Natural killer cell (primary cell): ENCODE data around the gene TMEM132D. TPM values are rescaled to one million over a fixed set of nuclear protein-coding genes. Genes with fewer than 3 reads are reported as not detected.

Experiments
- ATAC-seq, 3 donors: fragments of 150-1000 bp in 2 of 3; fragments of 200-7000 bp in 1 of 3; cut with Tn5 transposase; 1 replicate in 1 of 3; 2 replicates in 2 of 3; pipeline ENCODE4 v1.10.0; 2021; ENCODE audit warnings: mild to moderate bottlenecking in 2 of 3, moderate library complexity in 2 of 3
- DNase-seq, 2 donors: peaks; one replicate each; pipeline versions ENCODE4 v3.0.0 to v3.0.0-alpha.2; 2013 to 2021; ENCODE audit warnings: mixed read lengths in 1 of 2
- H3K27ac ChIP-seq: one replicate; pipeline ENCODE4 v1.5.1; 2013; ENCODE audit warnings: mild to moderate bottlenecking, low read length
- H3K27me3 ChIP-seq: one replicate; pipeline ENCODE4 v1.6.1; 2013; ENCODE audit warnings: low read length; ENCODE audit not compliant: control insufficient read depth, insufficient read depth
- H3K36me3 ChIP-seq: one replicate; pipeline ENCODE4 v1.6.1; 2013; ENCODE audit warnings: low read length; ENCODE audit not compliant: control insufficient read depth, insufficient read depth
- H3K4me1 ChIP-seq: one replicate; pipeline ENCODE4 v1.6.1; 2013; ENCODE audit warnings: low read length; ENCODE audit not compliant: control insufficient read depth, insufficient read depth
- H3K4me3 ChIP-seq: one replicate; pipeline ENCODE4 v1.5.1; 2013; ENCODE audit warnings: low read length
- H3K9me3 ChIP-seq: one replicate; pipeline ENCODE4 v1.6.1; 2013; ENCODE audit warnings: low read length; ENCODE audit not compliant: control insufficient read depth, insufficient read depth
- H3K27ac Mint-ChIP-seq, 2 donors: one replicate each; pipeline ENCODE4 v1.8.0; 2022; ENCODE audit warnings: mild to moderate bottlenecking in 2 of 2, mixed read lengths in 2 of 2, moderate library complexity in 1 of 2
- H3K27me3 Mint-ChIP-seq, 2 donors: one replicate each; pipeline ENCODE4 v1.8.0; 2022; ENCODE audit warnings: low read depth in 2 of 2, mixed read lengths in 2 of 2
- H3K36me3 Mint-ChIP-seq: one replicate; pipeline ENCODE4 v1.8.0; 2022; ENCODE audit warnings: mixed read lengths
- H3K4me1 Mint-ChIP-seq, 2 donors: one replicate each; pipeline ENCODE4 v1.8.0; 2022; ENCODE audit warnings: mixed read lengths in 2 of 2
- H3K4me3 Mint-ChIP-seq: one replicate; pipeline ENCODE4 v1.8.0; 2022; ENCODE audit warnings: mild to moderate bottlenecking, moderate library complexity, mixed read lengths
- H3K9me3 Mint-ChIP-seq, 2 donors: one replicate each; pipeline ENCODE4 v1.8.0; 2022; ENCODE audit warnings: mixed read lengths in 2 of 2
- WGBS: methylation state at CpG from one replicate; pipeline ENCODE4 v1.1.7; 2013; ENCODE audit warnings: missing lambda C conversion rate; ENCODE audit not compliant: insufficient coverage; 5-methylcytosine and 5-hydroxymethylcytosine counted together
- intact Hi-C: fragments of 100-400 bp; cut with micrococcal nuclease; formaldehyde crosslinking; loops from one replicate; pipeline ENCODE4 v1.14.2; 2022
- total RNA-seq, 4 donors: library from RNA; stranded (reverse); fragments of 120-200 nt in 1 of 4; gene quantifications; one replicate each; pipeline versions ENCODE4 v1.2.3 to v1.2.4, GENCODE V29; 2013 to 2022
- TF ChIP-seq, protein P1 (sequence below): fragments of 200-600 bp; IDR thresholded peaks from one replicate; pipeline ENCODE4 v1.8.0; 2022; ENCODE audit warnings: antibody characterized with exemption

The TMEM132D gene
- total RNA-seq, 3 donors from 2014 or later (not counting 1 experiment from before 2014, with no cell fraction given), result not detected

DNA sequence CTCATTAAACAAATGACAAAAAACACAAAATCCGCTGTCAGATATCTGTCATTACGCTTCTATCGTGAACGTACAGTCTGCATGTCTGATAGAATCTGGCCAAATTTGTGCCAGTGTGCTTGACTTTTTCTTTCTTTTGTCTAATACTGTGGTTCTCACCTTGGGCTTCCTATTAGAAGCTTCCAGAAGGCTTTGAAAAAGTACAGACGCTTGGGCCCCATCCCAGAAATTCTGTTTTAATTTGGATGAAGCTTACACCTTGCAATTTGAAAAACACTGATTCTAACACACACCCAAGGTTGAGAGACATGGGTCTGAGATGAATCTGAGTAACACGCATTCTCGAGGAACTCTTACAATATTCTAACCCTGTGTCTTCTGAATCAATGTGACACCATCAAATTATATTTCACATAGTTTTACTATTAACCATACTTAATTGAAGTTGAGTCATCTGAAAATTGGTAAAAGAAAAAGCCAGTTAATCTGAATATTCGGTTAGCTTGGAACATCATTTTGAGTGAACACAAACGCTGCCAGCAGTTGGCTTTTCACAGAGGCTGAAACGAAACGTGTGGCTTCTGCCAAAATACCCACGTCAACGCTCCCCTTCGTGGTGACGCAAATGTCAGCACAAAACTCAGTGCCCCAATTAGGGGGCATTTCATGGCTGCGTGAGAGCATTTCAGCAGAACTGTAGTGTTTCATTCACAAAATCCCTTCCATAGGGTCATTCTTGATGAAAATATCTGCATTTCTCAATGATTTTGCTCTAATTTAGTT is 420.5 kb downstream of the TMEM132D start:
- Mint-ChIP-seq H3K4me1 (no peaks in the 10 kb centered on the region), H3K4me3 (no peak overlapping the region), H3K36me3 (no peaks in the 10 kb centered on the region), H3K9me3 (no peaks in the 10 kb centered on the region), H3K27me3 (peaks cover 0 to 6% of the 10 kb centered on the region in 2 donors), H3K27ac (no peak overlapping the region)
- intact Hi-C loops, result no loop called here
- Histone ChIP-seq H3K4me3 (no peak overlapping the region), H3K27ac (no peak overlapping the region), H3K4me1 (no peaks in the 10 kb centered on the region), H3K36me3 (no peaks in the 10 kb centered on the region), H3K27me3 (no peaks in the 10 kb centered on the region), H3K9me3 (peaks cover 3% of the 10 kb centered on the region)
- ATAC-seq, result no peak
- no peak for DNase-seq
- TF ChIP-seq, protein P1, sequence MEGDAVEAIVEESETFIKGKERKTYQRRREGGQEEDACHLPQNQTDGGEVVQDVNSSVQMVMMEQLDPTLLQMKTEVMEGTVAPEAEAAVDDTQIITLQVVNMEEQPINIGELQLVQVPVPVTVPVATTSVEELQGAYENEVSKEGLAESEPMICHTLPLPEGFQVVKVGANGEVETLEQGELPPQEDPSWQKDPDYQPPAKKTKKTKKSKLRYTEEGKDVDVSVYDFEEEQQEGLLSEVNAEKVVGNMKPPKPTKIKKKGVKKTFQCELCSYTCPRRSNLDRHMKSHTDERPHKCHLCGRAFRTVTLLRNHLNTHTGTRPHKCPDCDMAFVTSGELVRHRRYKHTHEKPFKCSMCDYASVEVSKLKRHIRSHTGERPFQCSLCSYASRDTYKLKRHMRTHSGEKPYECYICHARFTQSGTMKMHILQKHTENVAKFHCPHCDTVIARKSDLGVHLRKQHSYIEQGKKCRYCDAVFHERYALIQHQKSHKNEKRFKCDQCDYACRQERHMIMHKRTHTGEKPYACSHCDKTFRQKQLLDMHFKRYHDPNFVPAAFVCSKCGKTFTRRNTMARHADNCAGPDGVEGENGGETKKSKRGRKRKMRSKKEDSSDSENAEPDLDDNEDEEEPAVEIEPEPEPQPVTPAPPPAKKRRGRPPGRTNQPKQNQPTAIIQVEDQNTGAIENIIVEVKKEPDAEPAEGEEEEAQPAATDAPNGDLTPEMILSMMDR, result no peak
- 91% methylated on average over 14 of the region's 16 CpGs for WGBS

DNA sequence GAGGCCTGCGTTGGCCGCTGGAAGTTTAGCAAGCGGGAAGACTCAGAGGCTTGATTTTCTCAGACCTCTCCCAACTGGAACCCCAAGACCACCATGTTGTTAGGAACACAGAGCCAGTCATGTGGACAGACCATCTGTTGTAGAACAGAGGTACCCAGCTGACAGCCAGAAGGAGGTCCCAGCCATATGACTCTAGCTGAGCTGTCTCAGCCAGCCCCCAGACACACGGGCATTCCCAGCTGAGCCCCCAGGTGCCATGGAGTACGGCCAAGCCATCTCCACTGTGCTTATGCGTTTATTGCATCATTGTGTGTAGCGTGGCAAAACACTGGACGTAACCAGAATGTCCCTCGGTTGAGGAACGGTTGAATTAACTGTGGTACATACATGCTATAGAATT is 421.9 kb downstream of the TMEM132D start:
- 88% methylated on average over 10 of the region's 10 CpGs for whole genome bisulfite sequencing
- H3K27ac ChIP-seq, result no peak overlapping the region
- no peaks in the 10 kb centered on the region for H3K4me1 ChIP-seq
- Mint-ChIP-seq H3K9me3 (no peaks in the 10 kb centered on the region), H3K4me1 (no peaks in the 10 kb centered on the region), H3K36me3 (no peaks in the 10 kb centered on the region), H3K27me3 (peaks cover 0 to 6% of the 10 kb centered on the region in 2 donors), H3K4me3 (no peak overlapping the region), H3K27ac (no peak overlapping the region)
- TF ChIP-seq, protein P1, result no peak
- no peak overlapping the region for H3K4me3 ChIP-seq
- DNase-seq, result no peak
- intact Hi-C loops, result no loop called here
- H3K36me3 ChIP-seq, result no peaks in the 10 kb centered on the region
- H3K9me3 ChIP-seq, result peaks cover 3% of the 10 kb centered on the region
- H3K27me3 ChIP-seq, result no peaks in the 10 kb centered on the region
- ATAC-seq, result no peak

DNA sequence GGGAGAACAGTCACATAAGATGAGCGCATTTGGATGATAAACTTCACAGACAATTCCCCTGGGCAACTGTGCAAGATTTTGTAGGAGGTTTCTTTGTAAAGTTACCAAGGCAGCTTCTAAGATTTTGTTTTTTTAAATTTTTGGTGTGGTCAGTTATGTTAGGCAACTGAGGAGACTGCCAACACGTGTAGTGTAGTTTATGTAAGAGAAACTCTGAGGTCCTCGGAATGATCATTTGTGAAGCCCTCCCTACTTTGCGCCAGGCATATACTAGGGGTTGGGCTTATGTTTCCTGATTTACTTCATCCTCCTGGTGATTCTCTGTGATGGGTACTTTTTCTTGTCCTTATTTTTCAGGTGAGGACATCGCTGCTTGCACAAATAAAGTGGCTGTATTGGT is 433.6 kb downstream of the TMEM132D start:
- no peak overlapping the region for H3K4me3 Mint-ChIP-seq
- no peak overlapping the region for H3K27ac ChIP-seq
- no peak for ATAC-seq
- H3K9me3 ChIP-seq, result no peaks in the 10 kb centered on the region
- no peak for DNase-seq
- no peaks in the 10 kb centered on the region for H3K4me1 ChIP-seq
- H3K9me3 Mint-ChIP-seq, result peaks cover 2 to 4% of the 10 kb centered on the region in 2 donors
- no peaks in the 10 kb centered on the region for H3K27me3 ChIP-seq
- peaks cover 6 to 8% of the 10 kb centered on the region in 2 donors for H3K27me3 Mint-ChIP-seq
- no peaks in the 10 kb centered on the region for H3K36me3 Mint-ChIP-seq
- TF ChIP-seq, protein P1, result no peak
- H3K36me3 ChIP-seq, result no peaks in the 10 kb centered on the region
- H3K27ac Mint-ChIP-seq, result no peak overlapping the region
- 84% methylated on average over 3 of the region's 5 CpGs for WGBS
- H3K4me3 ChIP-seq, result no peak overlapping the region
- intact Hi-C loops, result no loop called here
- H3K4me1 Mint-ChIP-seq, result no peaks in the 10 kb centered on the region

DNA sequence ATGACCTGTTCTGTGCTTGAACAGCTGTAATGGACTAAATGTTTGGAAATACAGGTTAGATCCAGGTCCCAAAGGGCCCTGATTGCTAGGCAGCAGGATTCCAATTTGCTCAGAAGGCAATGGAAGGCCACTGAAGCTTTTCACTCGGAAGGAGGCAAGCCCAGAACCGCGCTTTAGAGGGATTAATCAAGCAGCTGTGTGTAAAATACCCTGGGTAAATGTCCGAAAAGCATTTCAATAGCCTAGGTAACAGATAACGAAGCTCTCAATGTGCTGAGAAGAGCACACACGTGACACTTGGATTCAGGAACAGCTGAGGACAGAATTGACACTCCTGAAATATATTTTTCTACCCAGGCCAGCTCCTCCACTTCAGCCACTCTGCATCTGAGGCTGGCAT is 436.1 kb downstream of the TMEM132D start:
- WGBS, result 85% methylated on average over 6 of the region's 6 CpGs
- H3K4me3 Mint-ChIP-seq, result no peak overlapping the region

More for the DNA sequence above, 436.1 kb downstream of the TMEM132D start:
- Mint-ChIP-seq H3K36me3 (no peaks in the 10 kb centered on the region), H3K9me3 (peaks cover 2 to 4% of the 10 kb centered on the region in 2 donors), H3K27me3 (peaks cover 6 to 8% of the 10 kb centered on the region in 2 donors), H3K4me1 (no peaks in the 10 kb centered on the region), H3K27ac (no peak overlapping the region)
- TF ChIP-seq, protein P1, result no peak
- H3K4me1 ChIP-seq, result no peaks in the 10 kb centered on the region
- intact Hi-C loops, result no loop called here
- no peak overlapping the region for H3K27ac ChIP-seq
- no peak for ATAC-seq
- H3K27me3 ChIP-seq, result no peaks in the 10 kb centered on the region
- no peaks in the 10 kb centered on the region for H3K9me3 ChIP-seq
- no peaks in the 10 kb centered on the region for H3K36me3 ChIP-seq
- no peak overlapping the region for H3K4me3 ChIP-seq
- DNase-seq, result no peak
